ENCODE results near the gene CCNO.

The CCNO gene

DNA sequence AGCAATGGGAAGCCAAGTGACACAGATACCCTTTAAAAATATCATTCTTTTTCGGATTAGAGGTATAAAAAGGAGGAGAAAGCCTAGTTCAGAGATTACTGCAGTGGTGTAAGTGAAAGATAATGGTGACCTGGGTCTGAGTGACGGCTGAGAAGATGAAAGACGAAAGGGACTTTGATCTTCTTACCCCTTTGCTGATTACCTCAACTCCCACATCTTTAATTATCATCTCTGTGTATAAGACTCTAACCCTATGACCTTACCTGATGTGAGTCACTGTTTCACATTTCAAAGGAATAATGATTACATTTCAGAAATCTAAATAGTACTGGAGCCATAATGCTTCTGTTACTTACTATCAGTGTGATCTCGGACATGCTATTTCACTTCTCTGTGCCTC lies 21.4 kb upstream of the CCNO start:
- Histone ChIP-seq H3K79me1 (replicated peaks; ENCODE audit: low read length, poor library complexity, severe bottlenecking) (no peaks in the 10 kb centered on the region), H2BK15ac (ENCODE audit: low read depth, poor library complexity, severe bottlenecking) (no peak overlapping the region), H3K4me3 (ENCODE audit: insufficient read depth in 1 of 2, low read depth in 1 of 2, low read length in 2 of 2) (no peak overlapping the region), H4K8ac (ENCODE audit: low read length) (no peak overlapping the region), H3K36me3 (ENCODE audit: control insufficient read depth in 1 of 2, insufficient read depth in 2 of 2, low read depth in 1 of 2, low read length in 2 of 2) (peaks cover 7 to 64% of the 10 kb centered on the region in 2 experiments), H3K4me2 (ENCODE audit: low read length, poor library complexity, severe bottlenecking) (no peak overlapping the region), H3K14ac (ENCODE audit: low read length in 2 of 2) (no peak overlapping the region), H3K27me3 (ENCODE audit: control insufficient read depth in 1 of 2, insufficient read depth in 1 of 2, low read length in 2 of 2) (no peaks in the 10 kb centered on the region), H3K4me1 (ENCODE audit: control insufficient read depth, insufficient read depth, low read depth, low read length) (no peaks in the 10 kb centered on the region), H2BK12ac (ENCODE audit: low read length in 2 of 2) (no peak overlapping the region), H2AFZ (ENCODE audit: low read depth, low read length) (no peak overlapping the region), H3K9ac (ENCODE audit: low read length) (no peak overlapping the region), H2BK5ac (ENCODE audit: low read depth, low read length, poor library complexity, severe bottlenecking) (no peak overlapping the region), H3K9me3 (ENCODE audit: control insufficient read depth, low read length) (no peaks in the 10 kb centered on the region), H2BK120ac (ENCODE audit: low read depth, low read length) (no peak overlapping the region), H3K23ac (ENCODE audit: low read length in 2 of 2) (no peak overlapping the region), H2AK5ac (ENCODE audit: low read length, severe bottlenecking) (no peak overlapping the region), H4K91ac (ENCODE audit: low read length) (no peak overlapping the region), H3K4ac (ENCODE audit: low read depth in 1 of 2, low read length in 2 of 2) (no peak overlapping the region), H3K27ac (ENCODE audit: low read length, poor library complexity, severe bottlenecking) (no peak overlapping the region), H3K18ac (ENCODE audit: low read depth in 1 of 2, low read length in 2 of 2) (no peak overlapping the region)
- DNase-seq = no peak
- WGBS = 93% methylated on average over 2 of the region's 4 CpGs

- DNase-seq = no peak
- WGBS = no CpG with 5 or more reads among the region's 1 CpG
- no peak overlapping the region for H2AFZ ChIP-seq (ENCODE audit: low read depth, low read length)
- H2BK12ac ChIP-seq (ENCODE audit: low read length in 2 of 2) = no peak overlapping the region
- no peak overlapping the region for H4K8ac ChIP-seq (ENCODE audit: low read length)
- H3K4ac ChIP-seq (ENCODE audit: low read depth in 1 of 2, low read length in 2 of 2) = no peak overlapping the region
- H3K14ac ChIP-seq (ENCODE audit: low read length in 2 of 2) = no peak overlapping the region
- no peak overlapping the region for H4K91ac ChIP-seq (ENCODE audit: low read length)
- no peak overlapping the region for H3K27ac ChIP-seq (ENCODE audit: low read length, poor library complexity, severe bottlenecking)
- no peak overlapping the region for H3K9ac ChIP-seq (ENCODE audit: low read length)
- no peaks in the 10 kb centered on the region for H3K79me1 ChIP-seq (replicated peaks; ENCODE audit: low read length, poor library complexity, severe bottlenecking)
- no peak overlapping the region for H2BK5ac ChIP-seq (ENCODE audit: low read depth, low read length, poor library complexity, severe bottlenecking)
- no peak overlapping the region for H3K18ac ChIP-seq (ENCODE audit: low read depth in 1 of 2, low read length in 2 of 2)
- peaks cover 11% of the 10 kb centered on the region for H3K9me3 ChIP-seq (ENCODE audit: control insufficient read depth, low read length)
- H2BK120ac ChIP-seq (ENCODE audit: low read depth, low read length) = no peak overlapping the region
- H3K36me3 ChIP-seq (ENCODE audit: control insufficient read depth in 1 of 2, insufficient read depth in 2 of 2, low read depth in 1 of 2, low read length in 2 of 2) = peaks cover 0 to 17% of the 10 kb centered on the region in 2 experiments
- no peaks in the 10 kb centered on the region for H3K4me1 ChIP-seq (ENCODE audit: control insufficient read depth, insufficient read depth, low read depth, low read length)
- H2AK5ac ChIP-seq (ENCODE audit: low read length, severe bottlenecking) = no peak overlapping the region
- H2BK15ac ChIP-seq (ENCODE audit: low read depth, poor library complexity, severe bottlenecking) = no peak overlapping the region
- no peak overlapping the region for H3K4me2 ChIP-seq (ENCODE audit: low read length, poor library complexity, severe bottlenecking)
- no peak overlapping the region for H3K4me3 ChIP-seq (ENCODE audit: insufficient read depth in 1 of 2, low read depth in 1 of 2, low read length in 2 of 2)
- H3K27me3 ChIP-seq (ENCODE audit: control insufficient read depth in 1 of 2, insufficient read depth in 1 of 2, low read length in 2 of 2) = peaks cover under 1 to 7% of the 10 kb centered on the region in 2 experiments
- H3K23ac ChIP-seq (ENCODE audit: low read length in 2 of 2) = no peak overlapping the region
Observed at GRCh38 chr5:55250064-55250463, 16.7 kb upstream of the CCNO start.

DNA sequence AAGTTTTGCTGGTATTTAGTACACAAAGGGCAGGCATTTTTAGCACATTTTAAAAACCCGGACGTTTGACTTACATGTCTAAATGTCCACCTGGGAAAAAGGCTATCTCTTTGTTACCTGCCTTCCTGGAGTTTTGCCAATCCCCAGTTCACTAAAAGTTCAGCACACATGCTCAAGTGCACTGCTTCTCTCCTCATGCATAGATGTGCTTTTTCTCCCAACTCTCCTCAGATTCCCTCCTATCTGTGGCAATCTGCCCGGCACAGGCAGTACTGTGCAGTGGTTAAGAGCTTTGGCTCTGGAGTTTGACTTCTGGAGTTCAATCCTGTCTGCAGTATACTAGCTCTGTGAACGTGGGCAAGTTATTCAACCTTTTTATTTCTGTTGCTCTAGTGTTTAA lies 8.3 kb upstream of the CCNO start:
- no peak overlapping the region for H2AFZ ChIP-seq (ENCODE audit: low read depth, low read length)
- no peak overlapping the region for H4K91ac ChIP-seq (ENCODE audit: low read length)
- no peak overlapping the region for H2BK12ac ChIP-seq (ENCODE audit: low read length in 2 of 2)
- no peak overlapping the region for H3K4ac ChIP-seq (ENCODE audit: low read depth in 1 of 2, low read length in 2 of 2)
- H3K4me1 ChIP-seq (ENCODE audit: control insufficient read depth, insufficient read depth, low read depth, low read length) = no peaks in the 10 kb centered on the region
- H3K23ac ChIP-seq (ENCODE audit: low read length in 2 of 2) = no peak overlapping the region
- no peak overlapping the region for H4K8ac ChIP-seq (ENCODE audit: low read length)
- DNase-seq = no peak
- no peaks in the 10 kb centered on the region for H3K79me1 ChIP-seq (replicated peaks; ENCODE audit: low read length, poor library complexity, severe bottlenecking)
- no peaks in the 10 kb centered on the region for H3K36me3 ChIP-seq (ENCODE audit: control insufficient read depth in 1 of 2, insufficient read depth in 2 of 2, low read depth in 1 of 2, low read length in 2 of 2)
- H3K4me2 ChIP-seq (ENCODE audit: low read length, poor library complexity, severe bottlenecking) = no peak overlapping the region
- H3K9ac ChIP-seq (ENCODE audit: low read length) = no peak overlapping the region
- no peak overlapping the region for H3K27ac ChIP-seq (ENCODE audit: low read length, poor library complexity, severe bottlenecking)
- no peak overlapping the region for H2BK120ac ChIP-seq (ENCODE audit: low read depth, low read length)
- H3K27me3 ChIP-seq (ENCODE audit: control insufficient read depth in 1 of 2, insufficient read depth in 1 of 2, low read length in 2 of 2) = peaks cover 21 to 39% of the 10 kb centered on the region in 2 experiments
- WGBS = 78% methylated on average over 4 of the region's 4 CpGs
- no peaks in the 10 kb centered on the region for H3K9me3 ChIP-seq (ENCODE audit: control insufficient read depth, low read length)
- no peak overlapping the region for H3K4me3 ChIP-seq (ENCODE audit: insufficient read depth in 1 of 2, low read depth in 1 of 2, low read length in 2 of 2)
- no peak overlapping the region for H3K18ac ChIP-seq (ENCODE audit: low read depth in 1 of 2, low read length in 2 of 2)
- H2AK5ac ChIP-seq (ENCODE audit: low read length, severe bottlenecking) = no peak overlapping the region
- H3K14ac ChIP-seq (ENCODE audit: low read length in 2 of 2) = no peak overlapping the region
- no peak overlapping the region for H2BK5ac ChIP-seq (ENCODE audit: low read depth, low read length, poor library complexity, severe bottlenecking)
- H2BK15ac ChIP-seq (ENCODE audit: low read depth, poor library complexity, severe bottlenecking) = no peak overlapping the region

GRCh38 chr5:55236800-55237199 lies 3.4 kb upstream of the CCNO start:
- no peak overlapping the region for H2BK12ac ChIP-seq (ENCODE audit: low read length in 2 of 2)
- no peak overlapping the region for H2AFZ ChIP-seq (ENCODE audit: low read depth, low read length)
- no peak overlapping the region for H3K4me3 ChIP-seq (ENCODE audit: insufficient read depth in 1 of 2, low read depth in 1 of 2, low read length in 2 of 2)
- no peaks in the 10 kb centered on the region for H3K36me3 ChIP-seq (ENCODE audit: control insufficient read depth in 1 of 2, insufficient read depth in 2 of 2, low read depth in 1 of 2, low read length in 2 of 2)
- no peak overlapping the region for H3K23ac ChIP-seq (ENCODE audit: low read length in 2 of 2)
- no peak overlapping the region for H3K27ac ChIP-seq (ENCODE audit: low read length, poor library complexity, severe bottlenecking)
- H3K4me1 ChIP-seq (ENCODE audit: control insufficient read depth, insufficient read depth, low read depth, low read length) = peaks cover 18% of the 10 kb centered on the region
- no peak overlapping the region for H2BK120ac ChIP-seq (ENCODE audit: low read depth, low read length)
- no peak overlapping the region for H3K9ac ChIP-seq (ENCODE audit: low read length)
- no peak overlapping the region for H2BK5ac ChIP-seq (ENCODE audit: low read depth, low read length, poor library complexity, severe bottlenecking)
- DNase-seq = no peak
- H2AK5ac ChIP-seq (ENCODE audit: low read length, severe bottlenecking) = no peak overlapping the region
- no peak overlapping the region for H3K14ac ChIP-seq (ENCODE audit: low read length in 2 of 2)
- H3K18ac ChIP-seq (ENCODE audit: low read depth in 1 of 2, low read length in 2 of 2) = no peak overlapping the region
- H3K4ac ChIP-seq (ENCODE audit: low read depth in 1 of 2, low read length in 2 of 2) = no peak overlapping the region
- H3K27me3 ChIP-seq (ENCODE audit: control insufficient read depth in 1 of 2, insufficient read depth in 1 of 2, low read length in 2 of 2) = peaks cover 21 to 75% of the 10 kb centered on the region in 2 experiments
- H3K9me3 ChIP-seq (ENCODE audit: control insufficient read depth, low read length) = no peaks in the 10 kb centered on the region
- WGBS = 71% methylated on average over 10 of the region's 10 CpGs
- H4K8ac ChIP-seq (ENCODE audit: low read length) = no peak overlapping the region
- H3K4me2 ChIP-seq (ENCODE audit: low read length, poor library complexity, severe bottlenecking) = no peak overlapping the region
- no peaks in the 10 kb centered on the region for H3K79me1 ChIP-seq (replicated peaks; ENCODE audit: low read length, poor library complexity, severe bottlenecking)
- no peak overlapping the region for H4K91ac ChIP-seq (ENCODE audit: low read length)
- no peak overlapping the region for H2BK15ac ChIP-seq (ENCODE audit: low read depth, poor library complexity, severe bottlenecking)
